PC-9 (cell line): ENCODE measurements around the gene PPFIBP1. TPM values are rescaled to one million over a fixed set of nuclear protein-coding genes. Genes with fewer than 3 reads are reported as not detected.
A peak's percentile ranks its signal among the peaks of the same experiment; 100 is the strongest.
"Not testable (repeated sequence)": the region's sequence is repeated elsewhere in the genome, so short reads cannot be mapped to it uniquely, and the experiment has no call there.

Source experiments
- BruUV-seq: library from RNA; stranded (reverse); fragments of 400-500 nt; replicated peaks from 2 replicates; lab custom pipeline; 2021; lab: Mats Ljungman, UMichigan
- CTCF ChIA-PET: fragments of 300-600 bp; sonication (Branson Sonifier 250); formaldehyde crosslinking; loops from one replicate; lab custom pipeline; 2022; ENCODE audit warnings: antibody characterized with exemption; lab: Charles Lee
- POLR2A ChIA-PET: fragments of 300-600 bp; sonication (Branson Sonifier 250); formaldehyde crosslinking; loops from one replicate; lab custom pipeline; 2022; ENCODE audit warnings: antibody characterized with exemption; ENCODE audit not compliant: unreplicated experiment; lab: Charles Lee
- DNase-seq, 2 experiments: peaks; one replicate each; pipeline versions ENCODE4 v3.0.0 to v3.0.0-alpha.2; 2015 to 2022; ENCODE audit warnings: mixed read lengths in 1 of 2
- H2AFZ ChIP-seq: fragments of 200-600 bp; sonication (generic); 2 replicates; pipeline ENCODE4 v1.8.1; 2017; ENCODE audit warnings: antibody characterized with exemption
- H3F3A ChIP-seq: fragments of 200-600 bp; sonication (generic); 2 replicates; pipeline ENCODE4 v1.8.1; 2017; ENCODE audit warnings: antibody characterized with exemption, mild to moderate bottlenecking, low read depth; ENCODE audit not compliant: insufficient read depth
- H3K27ac ChIP-seq: fragments of 200-600 bp; sonication (generic); 2 replicates; pipeline ENCODE4 v1.6.1; 2016; ENCODE audit warnings: mixed run types
- H3K27me3 ChIP-seq: fragments of 200-600 bp; sonication (generic); 2 replicates; pipeline ENCODE4 v1.6.1; 2016; ENCODE audit warnings: low read depth, mixed run types; ENCODE audit not compliant: insufficient read depth
- H3K36me3 ChIP-seq: fragments of 200-600 bp; sonication (generic); 2 replicates; pipeline ENCODE4 v1.6.1; 2016; ENCODE audit warnings: low read depth, mixed run types
- H3K4me1 ChIP-seq: fragments of 200-600 bp; sonication (generic); replicated peaks from 2 replicates; pipeline ENCODE4 v1.6.1; 2016; ENCODE audit warnings: mixed run types; ENCODE audit not compliant: insufficient read depth
- H3K4me2 ChIP-seq: fragments of 200-600 bp; sonication (generic); 2 replicates; pipeline ENCODE4 v1.6.1; 2017; ENCODE audit warnings: mixed run types
- H3K4me3 ChIP-seq: fragments of 200-600 bp; sonication (generic); 2 replicates; pipeline ENCODE4 v1.6.1; 2016; ENCODE audit warnings: mixed run types
- H3K79me2 ChIP-seq: fragments of 200-600 bp; sonication (generic); 2 replicates; pipeline ENCODE4 v1.6.1; 2017; ENCODE audit warnings: low read depth, mixed run types
- H3K9me2 ChIP-seq: fragments of 200-600 bp; sonication (generic); 2 replicates; pipeline ENCODE4 v1.8.1; 2017; ENCODE audit warnings: mild to moderate bottlenecking; ENCODE audit not compliant: insufficient read depth
- H3K9me3 ChIP-seq: fragments of 200-600 bp; sonication (generic); 2 replicates; pipeline ENCODE4 v1.8.1; 2016; ENCODE audit warnings: low read depth; ENCODE audit not compliant: insufficient read depth
- H4K20me1 ChIP-seq: fragments of 200-600 bp; sonication (generic); 2 replicates; pipeline ENCODE4 v1.8.1; 2017; ENCODE audit not compliant: insufficient read depth
- CTCF ChIP-seq: fragments of 200-600 bp; sonication (generic); conservative IDR thresholded peaks from 2 replicates; pipeline ENCODE4 v1.6.1; 2017; ENCODE audit warnings: mixed run types, antibody characterized with exemption, mild to moderate bottlenecking, moderate library complexity
- EZH2 ChIP-seq: fragments of 200-600 bp; sonication (generic); IDR thresholded peaks from 2 replicates; pipeline ENCODE4 v1.8.0; 2017; ENCODE audit warnings: antibody characterized with exemption, low read depth
- intact Hi-C: fragments of 100-400 bp; cut with micrococcal nuclease; formaldehyde crosslinking; loops from one replicate; pipeline ENCODE4 v1.10.0; 2022; ENCODE audit not compliant: unreplicated experiment
- total RNA-seq: library from RNA; stranded (reverse); gene quantifications from 2 replicates; pipeline ENCODE4 v1.2.3, GENCODE V29; 2021

PPFIBP1 gene
- total RNA-seq, 1 experiment from 2014 or later, result 77.0 TPM

- DNase-seq, result peak in 1 of 2 experiments; percentile 41
- ChIA-PET POLR2A (no interaction called here), CTCF (no interaction called here)
- Histone ChIP-seq H3F3A (no peaks in the 10 kb centered on the region), H3K9me3 (no peaks in the 10 kb centered on the region), H3K4me1 (peaks cover 12% of the 10 kb centered on the region; the same call in 1 of the 2 replicates), H3K4me2 (no peak overlapping the region), H3K27me3 (no peaks in the 10 kb centered on the region), H2AFZ (no peak overlapping the region), H3K79me2 (no peaks in the 10 kb centered on the region), H4K20me1 (no peaks in the 10 kb centered on the region), H3K4me3 (no peak overlapping the region), H3K27ac (no peak overlapping the region), H3K9me2 (no peaks in the 10 kb centered on the region), H3K36me3 (no peaks in the 10 kb centered on the region)
- intact Hi-C loops, result loop anchor here (1.0 kb wide), 2 partner anchors 39 to 64 kb away; partner anchors contain the start of gene PPFIBP1
- no TSS peak for BruUV-seq
- TF ChIP-seq CTCF (no peak), EZH2 (no peak)
Observed at GRCh38 chr12:27588776-27589175, 64.8 kb downstream of the PPFIBP1 start.

GRCh38 chr12:27589419-27589818, 65.4 kb downstream of the PPFIBP1 start:
- H3K4me1 ChIP-seq, result peaks cover 12% of the 10 kb centered on the region; the same call in 1 of the 2 replicates
- H3K79me2 ChIP-seq, result no peaks in the 10 kb centered on the region
- H3K4me3 ChIP-seq, result no peak overlapping the region
- no peaks in the 10 kb centered on the region for H4K20me1 ChIP-seq
- no peaks in the 10 kb centered on the region for H3K36me3 ChIP-seq
- ChIA-PET POLR2A (interaction anchor here (0.6 kb wide), 1 partner anchor 48 kb away, joined by 4 read pairs; no protein-coding TSS in a partner anchor), CTCF (no interaction called here)
- intact Hi-C loops, result loop anchor here (1.0 kb wide), 2 partner anchors 40 to 65 kb away; partner anchors contain the start of gene PPFIBP1
- H3K9me2 ChIP-seq, result no peaks in the 10 kb centered on the region
- H3K4me2 ChIP-seq, result no peak overlapping the region
- H3K9me3 ChIP-seq, result no peaks in the 10 kb centered on the region
- BruUV-seq, result no TSS peak
- no peaks in the 10 kb centered on the region for H3K27me3 ChIP-seq
- H2AFZ ChIP-seq, result no peak overlapping the region
- TF ChIP-seq CTCF, result no peak
- no peak for TF ChIP-seq EZH2
- H3F3A ChIP-seq, result no peaks in the 10 kb centered on the region
- no peak overlapping the region for H3K27ac ChIP-seq
- peak in 1 of 2 experiments; percentile 50 for DNase-seq

- H3K9me2 ChIP-seq, H3K9me3 ChIP-seq, CTCF ChIA-PET, POLR2A ChIA-PET, H3K27me3 ChIP-seq, H3K36me3 ChIP-seq, DNase-seq, H4K20me1 ChIP-seq, H2AFZ ChIP-seq, H3K27ac ChIP-seq, H3F3A ChIP-seq, BruUV-seq, H3K4me3 ChIP-seq, H3K4me2 ChIP-seq, H3K79me2 ChIP-seq, intact Hi-C loops: not testable (repeated sequence)
- H3K4me1 ChIP-seq, result peaks cover 12% of the 10 kb centered on the region; the same call in 1 of the 2 replicates
Observed at GRCh38 chr12:27591698-27592097, 67.7 kb downstream of the PPFIBP1 start.

GRCh38 chr12:27592548-27592947, 68.5 kb downstream of the PPFIBP1 start:
- Histone ChIP-seq H3K36me3 (no peaks in the 10 kb centered on the region), H3K4me1 (peaks cover 12% of the 10 kb centered on the region; the same call in 1 of the 2 replicates), H3K79me2 (no peaks in the 10 kb centered on the region), H4K20me1 (no peaks in the 10 kb centered on the region), H3K27me3 (no peaks in the 10 kb centered on the region), H3K27ac (no peak overlapping the region), H3K9me2 (no peaks in the 10 kb centered on the region), H2AFZ (no peak overlapping the region), H3K9me3 (no peaks in the 10 kb centered on the region), H3K4me3 (no peak overlapping the region), H3K4me2 (no peak overlapping the region), H3F3A (no peaks in the 10 kb centered on the region)
- ChIA-PET CTCF (no interaction called here), POLR2A (no interaction called here)
- TF ChIP-seq EZH2 (no peak), CTCF (no peak)
- peak in 1 of 2 experiments; percentile 39 for DNase-seq
- no TSS peak for BruUV-seq
- intact Hi-C loops, result no loop called here
